Embryonic facial prominence (tissue), 1 donor: ENCODE data around the gene FAM221B.

Experiments used
- DNase-seq: peaks from one replicate; pipeline ENCODE4 v3.0.0-alpha.2; 2016; ENCODE audit errors: extremely low spot score

The FAM221B gene

DNA sequence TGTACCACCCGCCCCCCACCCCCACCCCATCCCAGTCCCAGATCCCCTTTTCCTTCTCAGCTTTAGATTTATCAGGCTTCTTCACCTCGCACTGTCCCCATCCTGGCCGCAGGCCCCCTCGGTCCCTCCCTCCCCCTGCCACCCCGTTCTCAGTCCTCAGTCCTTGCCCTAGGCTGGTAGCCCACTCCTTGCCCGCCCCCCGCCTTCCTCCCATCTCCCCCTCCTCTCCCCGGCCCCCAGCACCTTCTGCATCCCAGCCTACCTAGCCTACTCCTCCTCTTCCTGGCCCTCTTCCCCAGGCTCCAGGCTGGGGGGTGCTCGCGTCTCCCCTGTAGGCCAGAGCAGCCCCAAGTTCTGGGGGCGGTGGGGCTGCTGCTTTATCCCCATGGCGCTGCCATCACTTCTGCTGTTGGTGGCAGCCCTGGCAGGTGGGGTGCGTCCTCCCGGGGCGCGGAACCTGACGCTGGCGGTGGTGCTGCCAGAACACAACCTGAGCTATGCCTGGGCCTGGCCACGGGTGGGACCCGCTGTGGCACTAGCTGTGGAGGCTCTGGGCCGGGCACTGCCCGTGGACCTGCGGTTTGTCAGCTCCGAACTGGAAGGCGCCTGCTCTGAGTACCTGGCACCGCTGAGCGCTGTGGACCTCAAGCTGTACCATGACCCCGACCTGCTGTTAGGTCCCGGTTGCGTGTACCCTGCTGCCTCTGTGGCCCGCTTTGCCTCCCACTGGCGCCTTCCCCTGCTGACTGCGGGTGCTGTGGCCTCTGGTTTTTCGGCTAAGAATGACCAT, 36.3 kb downstream of the FAM221B start:
- DNase-seq: no peak

- DNase-seq: no peak
Measured at GRCh38 chr9:35791297-35791921, 37.1 kb downstream of the FAM221B start, which contains the start of gene NPR2. Gene NPR2 (plus strand): TSS chr9:35791591. CDS start chr9:35792409, 818 bp downstream.

DNA sequence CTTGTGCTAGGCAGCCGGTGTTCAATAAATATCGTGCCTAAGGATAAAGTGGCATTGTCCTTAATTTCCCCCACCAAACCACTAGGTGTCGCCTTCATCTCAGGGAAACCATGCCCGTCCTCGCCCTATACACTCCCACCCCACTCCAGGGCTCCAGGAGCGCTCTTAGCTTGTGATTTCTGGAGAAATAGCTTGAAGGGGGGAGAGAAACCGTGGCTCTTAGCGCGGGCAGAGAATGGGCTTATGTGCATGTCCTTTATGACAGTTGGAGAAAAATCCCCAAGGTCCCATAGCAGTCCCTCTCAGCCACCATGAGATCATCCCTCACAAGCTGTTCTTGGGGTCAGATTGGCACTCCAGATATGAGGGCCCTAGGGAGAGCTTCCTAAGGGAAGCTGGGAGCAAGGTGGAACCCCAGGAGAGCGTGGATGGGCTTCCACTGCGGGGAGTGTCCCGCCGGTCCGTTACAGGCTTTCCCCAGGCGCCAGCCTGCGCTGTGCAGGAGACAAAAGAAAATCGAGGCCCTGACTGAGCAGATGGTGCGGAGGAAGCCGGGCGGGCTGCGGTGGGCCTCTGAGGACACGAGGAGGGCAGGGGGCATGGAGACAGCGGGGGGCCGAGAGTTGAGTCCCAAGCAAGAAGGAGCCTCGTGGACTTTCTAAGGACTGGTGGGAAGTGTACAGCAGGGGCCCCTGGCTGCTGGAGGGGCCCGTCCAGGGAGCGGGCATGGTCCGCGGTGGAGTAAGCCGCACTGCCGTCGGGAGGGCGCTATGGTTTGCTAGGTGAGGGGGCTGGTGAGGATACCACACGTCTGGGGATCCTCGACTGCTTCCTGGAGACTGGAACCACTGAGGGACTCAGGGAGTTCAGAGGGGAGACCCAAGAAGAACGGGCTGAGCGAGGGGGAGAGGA, 37.9 kb downstream of the FAM221B start:
- peak; percentile 78 for DNase-seq

GRCh38 chr9:35790025-35790384, 38.5 kb downstream of the FAM221B start:
- DNase-seq: no peak

DNA sequence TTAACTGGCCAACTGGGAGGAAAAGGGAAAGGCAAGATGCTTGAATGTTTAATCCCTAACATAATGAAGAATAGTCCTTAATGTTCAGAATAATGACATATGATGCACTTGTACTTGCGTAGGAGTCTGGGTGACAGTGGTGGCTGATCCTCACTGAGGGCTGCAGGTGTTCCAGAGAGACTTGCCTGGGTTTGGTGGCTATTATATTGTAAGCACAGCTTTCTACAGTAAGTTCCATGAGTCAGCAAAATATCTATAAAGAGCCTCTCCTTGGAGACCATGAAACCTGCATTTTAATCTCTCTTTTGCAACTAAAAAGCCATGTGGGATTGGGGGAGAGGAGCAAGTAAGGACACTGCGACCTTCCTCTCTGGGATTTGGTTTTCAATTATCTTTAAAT, 39.0 kb downstream of the FAM221B start:
- no peak for DNase-seq

GRCh38 chr9:35783418-35783817, 45.1 kb downstream of the FAM221B start:
- no peak for DNase-seq

- no peak for DNase-seq
Measured at GRCh38 chr9:35781066-35781465, 47.5 kb downstream of the FAM221B start.

DNA sequence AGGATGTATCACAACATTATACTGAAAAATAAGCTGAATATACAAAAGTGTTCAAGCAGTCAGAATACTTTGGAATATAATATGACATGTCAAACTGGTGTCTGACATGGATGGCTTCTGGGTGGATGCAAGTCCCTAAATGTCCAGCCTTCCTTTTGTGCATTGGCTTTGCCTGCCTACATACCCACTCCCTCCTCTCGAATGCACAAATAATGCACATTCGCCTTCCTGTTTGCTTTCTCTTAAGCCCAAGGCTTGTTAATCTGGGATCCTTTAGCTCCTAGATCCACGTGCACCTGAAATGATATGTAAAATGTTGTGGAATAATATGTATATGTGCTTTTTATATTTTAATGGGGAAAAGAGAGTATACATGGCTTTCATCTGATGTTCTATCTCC, 50.0 kb downstream of the FAM221B start:
- no peak for DNase-seq

DNA sequence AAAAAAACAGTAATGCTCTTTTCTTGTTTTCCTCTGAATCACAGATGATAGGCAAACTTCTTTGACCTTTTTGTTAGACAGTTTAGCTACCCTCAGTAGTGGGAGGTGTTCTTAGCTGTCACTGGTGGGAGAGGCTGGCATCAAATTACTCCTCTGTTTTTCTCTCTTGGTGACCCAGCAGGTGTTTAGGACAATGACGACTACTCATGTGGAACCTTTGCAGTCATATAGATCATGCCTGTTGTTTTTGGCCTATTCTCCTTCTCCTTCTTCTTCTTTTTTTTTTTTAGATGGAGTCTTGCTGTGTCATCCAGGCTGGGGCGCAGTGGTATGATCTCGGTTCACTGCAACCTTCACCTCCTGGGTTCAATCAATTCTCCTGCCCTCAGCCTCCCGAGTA, 52.5 kb downstream of the FAM221B start:
- DNase-seq: no peak

DNA sequence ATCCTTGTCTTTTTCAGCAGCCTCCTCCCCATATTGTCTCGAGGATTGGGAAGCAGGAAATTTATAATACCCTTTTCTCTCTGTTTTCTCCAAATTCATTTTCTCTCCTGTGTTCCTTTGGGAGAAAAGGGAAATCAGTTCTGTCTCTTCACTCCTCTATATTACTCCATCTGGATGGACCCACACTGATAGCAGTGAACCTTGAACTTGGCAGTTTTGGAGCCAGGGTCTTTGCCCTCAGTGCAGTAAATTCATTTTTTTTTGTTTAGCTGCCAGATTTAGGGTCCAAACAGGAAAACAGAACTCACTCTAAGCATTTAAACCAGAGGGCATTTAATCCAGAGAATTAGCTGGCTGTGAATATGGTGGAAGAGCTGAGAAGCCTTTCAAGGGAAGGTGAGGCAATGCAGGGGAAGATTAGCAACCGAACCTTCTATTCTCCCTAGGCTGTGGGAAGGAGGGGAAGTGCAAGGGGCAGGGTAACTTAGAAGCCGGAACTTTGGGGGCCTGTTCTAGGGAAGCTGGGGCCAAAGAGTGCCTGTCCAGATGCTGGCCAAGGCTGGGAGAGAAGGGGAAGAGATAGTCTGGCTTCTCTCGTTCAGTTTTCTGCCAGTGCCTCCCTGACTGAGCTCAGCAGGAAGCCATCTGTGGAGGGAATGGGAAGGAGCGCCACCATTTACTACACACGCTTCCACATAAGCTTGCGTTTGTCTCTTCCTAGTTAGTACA, 53.5 kb downstream of the FAM221B start:
- DNase-seq: no peak

DNA sequence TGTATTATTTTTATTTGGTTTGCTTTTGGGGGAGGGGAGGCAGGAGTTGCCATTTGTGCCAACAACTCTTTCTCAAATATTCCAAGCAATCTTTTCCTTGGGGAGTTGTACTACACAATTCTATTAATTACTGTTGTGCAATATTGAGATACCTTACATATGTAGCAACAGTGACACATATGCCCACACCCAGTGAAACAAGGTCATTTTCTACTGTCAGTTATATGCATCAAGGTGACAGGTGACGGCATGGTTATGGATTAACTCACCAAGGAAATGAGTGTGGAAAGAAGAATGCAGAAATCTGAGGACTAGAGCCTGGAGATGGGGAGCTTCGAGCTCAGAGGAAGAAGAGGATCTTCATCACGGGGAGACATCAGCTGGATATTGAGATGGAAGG, 56.6 kb downstream of the FAM221B start:
- no peak for DNase-seq

DNA sequence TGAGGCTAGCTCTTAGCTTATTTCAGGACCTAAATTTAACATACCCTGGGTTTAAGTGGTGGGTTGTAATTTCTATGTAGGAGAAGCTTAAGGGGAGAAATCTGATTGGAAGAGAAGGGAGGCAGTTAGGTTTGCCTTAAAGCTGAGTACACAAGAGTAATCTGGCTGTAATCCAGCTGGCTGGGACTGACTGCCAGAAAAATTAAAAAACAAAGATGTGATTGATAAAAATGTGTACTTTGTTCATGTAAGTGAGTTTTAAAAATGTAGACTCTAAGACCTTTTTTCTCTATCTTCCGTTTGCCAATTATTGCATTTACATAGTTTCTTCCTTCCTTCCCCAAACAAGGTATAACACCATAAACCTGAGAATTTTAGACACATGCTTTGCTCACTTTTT, 57.0 kb downstream of the FAM221B start:
- DNase-seq: no peak

DNA sequence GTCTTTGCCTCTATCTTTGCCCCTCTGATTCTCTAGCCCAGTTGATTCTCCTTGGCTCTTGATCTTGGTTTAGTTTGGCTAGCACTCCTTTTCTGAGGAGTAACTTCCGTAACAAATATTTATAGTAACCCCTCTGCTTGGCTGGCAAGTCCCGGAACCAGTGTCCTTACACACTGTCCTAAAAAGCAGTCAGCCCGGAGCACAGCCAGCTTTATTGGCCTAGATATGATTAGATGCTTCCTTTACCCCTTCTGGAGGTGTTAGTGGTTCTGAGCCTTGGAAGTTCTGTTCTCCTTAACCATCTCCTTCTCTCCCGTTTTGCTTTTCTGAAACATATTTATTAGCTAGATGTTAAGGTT, 57.5 kb downstream of the FAM221B start:
- no peak for DNase-seq

- no peak for DNase-seq
Measured at GRCh38 chr9:35769763-35770162, 58.8 kb downstream of the FAM221B start.

GRCh38 chr9:35767458-35767857, 61.1 kb downstream of the FAM221B start:
- no peak for DNase-seq

DNA sequence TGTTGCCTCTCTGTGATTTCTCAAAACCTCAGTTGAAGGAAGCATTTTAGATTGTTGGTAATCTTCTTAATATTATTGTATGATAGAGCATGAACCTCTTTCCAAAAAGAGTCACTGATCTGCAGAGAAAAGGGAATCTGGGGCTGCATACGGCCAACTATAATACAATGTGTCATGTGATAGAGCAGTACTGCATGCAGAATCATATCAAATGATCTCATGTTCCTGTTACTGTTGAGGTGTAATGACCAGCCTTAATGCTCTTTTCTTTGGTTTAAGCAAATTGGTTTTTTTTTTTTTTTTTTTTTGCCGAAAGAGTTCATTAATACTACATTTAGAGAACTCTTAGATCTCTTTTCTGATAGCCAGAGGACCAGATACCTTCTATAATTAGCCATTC, 61.5 kb downstream of the FAM221B start:
- DNase-seq: no peak
